ENCODE results near the gene ERN1.

DNA sequence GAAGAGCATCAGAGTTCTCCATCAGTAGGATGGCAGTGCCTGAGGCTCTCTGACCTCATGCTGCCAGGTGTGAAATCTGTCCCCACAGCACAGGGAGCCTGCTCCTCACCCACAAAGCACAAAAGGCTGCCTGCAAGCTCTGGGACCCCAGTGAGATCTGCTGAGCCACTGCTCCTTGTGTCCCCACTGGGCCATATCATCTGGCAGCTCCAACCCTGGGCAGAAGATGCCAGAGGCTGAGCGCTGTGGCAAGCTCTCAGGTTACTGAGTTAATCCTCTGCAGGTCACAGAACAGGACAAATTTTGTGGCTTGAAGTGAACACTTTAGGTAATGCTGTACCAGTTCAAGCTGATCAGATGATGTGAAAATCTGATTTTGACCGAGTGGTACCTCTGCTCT, 26.7 kb upstream of the ERN1 start:
- no peak for TF ChIP-seq ZBTB8A (tag by site-specific recombination; IDR thresholded peaks at IDR 0.05)
- TF ChIP-seq, protein P1, sequence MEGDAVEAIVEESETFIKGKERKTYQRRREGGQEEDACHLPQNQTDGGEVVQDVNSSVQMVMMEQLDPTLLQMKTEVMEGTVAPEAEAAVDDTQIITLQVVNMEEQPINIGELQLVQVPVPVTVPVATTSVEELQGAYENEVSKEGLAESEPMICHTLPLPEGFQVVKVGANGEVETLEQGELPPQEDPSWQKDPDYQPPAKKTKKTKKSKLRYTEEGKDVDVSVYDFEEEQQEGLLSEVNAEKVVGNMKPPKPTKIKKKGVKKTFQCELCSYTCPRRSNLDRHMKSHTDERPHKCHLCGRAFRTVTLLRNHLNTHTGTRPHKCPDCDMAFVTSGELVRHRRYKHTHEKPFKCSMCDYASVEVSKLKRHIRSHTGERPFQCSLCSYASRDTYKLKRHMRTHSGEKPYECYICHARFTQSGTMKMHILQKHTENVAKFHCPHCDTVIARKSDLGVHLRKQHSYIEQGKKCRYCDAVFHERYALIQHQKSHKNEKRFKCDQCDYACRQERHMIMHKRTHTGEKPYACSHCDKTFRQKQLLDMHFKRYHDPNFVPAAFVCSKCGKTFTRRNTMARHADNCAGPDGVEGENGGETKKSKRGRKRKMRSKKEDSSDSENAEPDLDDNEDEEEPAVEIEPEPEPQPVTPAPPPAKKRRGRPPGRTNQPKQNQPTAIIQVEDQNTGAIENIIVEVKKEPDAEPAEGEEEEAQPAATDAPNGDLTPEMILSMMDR (tag by site-specific recombination; IDR thresholded peaks at IDR 0.05) = no peak

All from HEK293 (cell line).